Neural cell (in vitro differentiated cells): Measurements from ENCODE around the gene SPDL1. TPM values are rescaled to one million over a fixed set of nuclear protein-coding genes. Genes with fewer than 3 reads are reported as not detected.

Experiments
- H2AFZ ChIP-seq: fragments of 200-600, 300-800 bp; sonication (generic), shearing (Covaris generic); 2 replicates; pipeline ENCODE4 v1.6.0; 2014; ENCODE audit warnings: low read depth, mild to moderate bottlenecking, antibody characterized with exemption, low read length, moderate library complexity
- H3F3A ChIP-seq: fragments of 200-600 bp; shearing (Covaris generic); 2 replicates; pipeline ENCODE4 v1.6.1; 2016; ENCODE audit warnings: mild to moderate bottlenecking, moderate library complexity, mixed read lengths, antibody characterized with exemption, low read length; ENCODE audit not compliant: insufficient read depth, poor library complexity, severe bottlenecking
- H3K27ac ChIP-seq: fragments of 200-600, 300-800 bp; sonication (generic), shearing (Covaris generic); 2 replicates; pipeline ENCODE4 v1.5.1; 2014; ENCODE audit warnings: mild to moderate bottlenecking, low read length, moderate library complexity
- H3K27me3 ChIP-seq: fragments of 300-800, 200-600 bp; sonication (generic), shearing (Covaris generic); 2 replicates; pipeline ENCODE4 v1.6.0; 2014; ENCODE audit warnings: mild to moderate bottlenecking, low read depth, low read length, moderate library complexity; ENCODE audit not compliant: insufficient read depth
- H3K36me3 ChIP-seq: fragments of 300-800, 200-600 bp; sonication (generic), shearing (Covaris generic); 2 replicates; pipeline ENCODE4 v1.5.1; 2014; ENCODE audit warnings: mild to moderate bottlenecking, antibody characterized with exemption, low read length, moderate library complexity; ENCODE audit not compliant: insufficient read depth
- H3K4me2 ChIP-seq: fragments of 300-800, 200-600 bp; sonication (generic), shearing (Covaris generic); 2 replicates; pipeline ENCODE4 v1.6.0; 2014; ENCODE audit warnings: mild to moderate bottlenecking, low read length
- H3K4me3 ChIP-seq: fragments of 300-800, 200-600 bp; sonication (generic), shearing (Covaris generic); 2 replicates; pipeline ENCODE4 v1.5.1; 2014; ENCODE audit warnings: mild to moderate bottlenecking, low read length, moderate library complexity
- H3K79me2 ChIP-seq: fragments of 200-600 bp; shearing (Covaris generic); replicated peaks from 2 replicates; pipeline ENCODE4 v1.6.0; 2014; ENCODE audit warnings: mild to moderate bottlenecking, low read length, moderate library complexity; ENCODE audit not compliant: insufficient read depth
- H3K9ac ChIP-seq: fragments of 300-800, 200-600 bp; sonication (generic), shearing (Covaris generic); 2 replicates; pipeline ENCODE4 v1.6.1; 2016; ENCODE audit warnings: mild to moderate bottlenecking, low read length, mixed read lengths
- H3K9me2 ChIP-seq: fragments of 200-600 bp; shearing (Covaris generic); 2 replicates; pipeline ENCODE4 v1.6.1; 2016; ENCODE audit warnings: mild to moderate bottlenecking, low read length, mixed read lengths; ENCODE audit not compliant: insufficient read depth
- H3K9me3 ChIP-seq: fragments of 200-600, 300-800 bp; sonication (generic), shearing (Covaris generic); 2 replicates; pipeline ENCODE4 v1.6.1; 2016; ENCODE audit warnings: mild to moderate bottlenecking, mixed run types, low read length, moderate library complexity, mixed read lengths
- H4K20me1 ChIP-seq: fragments of 200-600 bp; shearing (Covaris generic); 2 replicates; pipeline ENCODE4 v1.6.1; 2016; ENCODE audit warnings: mild to moderate bottlenecking, mixed run types; ENCODE audit not compliant: insufficient read depth
- EZH2 ChIP-seq: fragments of 200-600, 300-800 bp; shearing (Covaris generic), sonication (generic); IDR thresholded peaks from 2 replicates; pipeline ENCODE4 v1.6.1; 2014; ENCODE audit warnings: antibody characterized with exemption, low read length, borderline replicate concordance, mild to moderate bottlenecking; ENCODE audit not compliant: insufficient read depth, poor library complexity, severe bottlenecking
- MXI1 ChIP-seq: fragments of 450-650 bp; conservative IDR thresholded peaks from 2 replicates; pipeline ENCODE4 v1.6.1; 2014; ENCODE audit warnings: antibody characterized with exemption, mild to moderate bottlenecking; ENCODE audit not compliant: poor library complexity, severe bottlenecking
- POLR2AphosphoS5 ChIP-seq: IDR thresholded peaks from 2 replicates; pipeline ENCODE4 v1.6.1; 2012
- RAD21 ChIP-seq: fragments of 450-650 bp; conservative IDR thresholded peaks from 2 replicates; pipeline ENCODE4 v1.6.1; 2014; ENCODE audit warnings: antibody characterized with exemption, mild to moderate bottlenecking, moderate library complexity
- SMC3 ChIP-seq: fragments of 450-650 bp; conservative IDR thresholded peaks from 2 replicates; pipeline ENCODE4 v1.6.1; 2014; ENCODE audit warnings: antibody characterized with exemption, mild to moderate bottlenecking, moderate library complexity; ENCODE audit not compliant: poor library complexity
- TAF1 ChIP-seq: IDR thresholded peaks from 2 replicates; pipeline ENCODE4 v1.6.1; 2012; ENCODE audit warnings: low read depth
- polyA plus RNA-seq: library from polyadenylated mRNA; depleted of rRNA; stranded (reverse); fragments of >200 nt; gene quantifications from 2 replicates; pipeline ENCODE4 v1.2.3, GENCODE V29; 2014
- TF ChIP-seq, protein P1 (sequence below): fragments of 450-650 bp; IDR thresholded peaks from 2 replicates; pipeline ENCODE4 v1.5.1; 2014; ENCODE audit warnings: antibody characterized with exemption, mild to moderate bottlenecking, moderate library complexity; ENCODE audit not compliant: poor library complexity, severe bottlenecking
- TF ChIP-seq, protein P2 (sequence below): IDR thresholded peaks from 2 replicates; pipeline ENCODE4 v1.6.1; 2012; ENCODE audit warnings: borderline replicate concordance

Gene SPDL1
- polyA plus RNA-seq, 1 donor from 2014 or later: 26.6 TPM

DNA sequence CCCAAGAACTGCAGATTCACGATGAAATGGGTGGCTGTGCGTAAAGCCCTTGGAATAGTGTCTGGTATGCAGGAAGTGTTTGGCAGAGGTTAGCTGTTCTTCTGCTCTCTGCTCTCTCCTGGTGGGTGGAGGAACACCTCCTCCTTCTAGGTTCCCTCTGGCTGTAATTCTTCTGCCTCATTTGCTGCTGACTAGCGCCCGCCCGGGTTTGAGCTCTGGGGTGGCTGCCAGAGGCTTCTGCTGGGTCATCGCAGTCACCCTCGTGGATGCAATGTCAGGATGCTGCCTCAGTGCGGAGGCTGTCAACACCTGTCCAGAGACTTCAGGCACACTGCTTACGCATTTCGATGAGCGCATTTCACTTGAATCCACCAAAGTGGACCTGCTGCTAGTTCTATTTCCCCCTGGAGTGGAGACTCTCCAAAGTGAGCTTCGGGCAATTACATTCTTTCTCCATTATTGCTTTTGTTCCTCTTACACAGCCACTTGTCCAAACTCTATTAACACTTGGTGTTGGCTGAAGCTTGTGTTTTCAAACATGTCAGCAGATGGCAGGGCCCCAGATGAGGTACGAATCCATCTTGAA is 65.2 kb downstream of the SPDL1 start:
- no peak overlapping the region for H3K9ac ChIP-seq
- H3K27ac ChIP-seq: no peak overlapping the region
- H3K79me2 ChIP-seq: no peaks in the 10 kb centered on the region
- no peak overlapping the region for H2AFZ ChIP-seq
- no peaks in the 10 kb centered on the region for H3K9me2 ChIP-seq
- H3K9me3 ChIP-seq: no peaks in the 10 kb centered on the region
- H3F3A ChIP-seq: no peaks in the 10 kb centered on the region
- no peak for TF ChIP-seq POLR2AphosphoS5
- TF ChIP-seq, protein P1, sequence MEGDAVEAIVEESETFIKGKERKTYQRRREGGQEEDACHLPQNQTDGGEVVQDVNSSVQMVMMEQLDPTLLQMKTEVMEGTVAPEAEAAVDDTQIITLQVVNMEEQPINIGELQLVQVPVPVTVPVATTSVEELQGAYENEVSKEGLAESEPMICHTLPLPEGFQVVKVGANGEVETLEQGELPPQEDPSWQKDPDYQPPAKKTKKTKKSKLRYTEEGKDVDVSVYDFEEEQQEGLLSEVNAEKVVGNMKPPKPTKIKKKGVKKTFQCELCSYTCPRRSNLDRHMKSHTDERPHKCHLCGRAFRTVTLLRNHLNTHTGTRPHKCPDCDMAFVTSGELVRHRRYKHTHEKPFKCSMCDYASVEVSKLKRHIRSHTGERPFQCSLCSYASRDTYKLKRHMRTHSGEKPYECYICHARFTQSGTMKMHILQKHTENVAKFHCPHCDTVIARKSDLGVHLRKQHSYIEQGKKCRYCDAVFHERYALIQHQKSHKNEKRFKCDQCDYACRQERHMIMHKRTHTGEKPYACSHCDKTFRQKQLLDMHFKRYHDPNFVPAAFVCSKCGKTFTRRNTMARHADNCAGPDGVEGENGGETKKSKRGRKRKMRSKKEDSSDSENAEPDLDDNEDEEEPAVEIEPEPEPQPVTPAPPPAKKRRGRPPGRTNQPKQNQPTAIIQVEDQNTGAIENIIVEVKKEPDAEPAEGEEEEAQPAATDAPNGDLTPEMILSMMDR: no peak
- TF ChIP-seq RAD21: no peak
- TF ChIP-seq SMC3: no peak
- TF ChIP-seq, protein P2, sequence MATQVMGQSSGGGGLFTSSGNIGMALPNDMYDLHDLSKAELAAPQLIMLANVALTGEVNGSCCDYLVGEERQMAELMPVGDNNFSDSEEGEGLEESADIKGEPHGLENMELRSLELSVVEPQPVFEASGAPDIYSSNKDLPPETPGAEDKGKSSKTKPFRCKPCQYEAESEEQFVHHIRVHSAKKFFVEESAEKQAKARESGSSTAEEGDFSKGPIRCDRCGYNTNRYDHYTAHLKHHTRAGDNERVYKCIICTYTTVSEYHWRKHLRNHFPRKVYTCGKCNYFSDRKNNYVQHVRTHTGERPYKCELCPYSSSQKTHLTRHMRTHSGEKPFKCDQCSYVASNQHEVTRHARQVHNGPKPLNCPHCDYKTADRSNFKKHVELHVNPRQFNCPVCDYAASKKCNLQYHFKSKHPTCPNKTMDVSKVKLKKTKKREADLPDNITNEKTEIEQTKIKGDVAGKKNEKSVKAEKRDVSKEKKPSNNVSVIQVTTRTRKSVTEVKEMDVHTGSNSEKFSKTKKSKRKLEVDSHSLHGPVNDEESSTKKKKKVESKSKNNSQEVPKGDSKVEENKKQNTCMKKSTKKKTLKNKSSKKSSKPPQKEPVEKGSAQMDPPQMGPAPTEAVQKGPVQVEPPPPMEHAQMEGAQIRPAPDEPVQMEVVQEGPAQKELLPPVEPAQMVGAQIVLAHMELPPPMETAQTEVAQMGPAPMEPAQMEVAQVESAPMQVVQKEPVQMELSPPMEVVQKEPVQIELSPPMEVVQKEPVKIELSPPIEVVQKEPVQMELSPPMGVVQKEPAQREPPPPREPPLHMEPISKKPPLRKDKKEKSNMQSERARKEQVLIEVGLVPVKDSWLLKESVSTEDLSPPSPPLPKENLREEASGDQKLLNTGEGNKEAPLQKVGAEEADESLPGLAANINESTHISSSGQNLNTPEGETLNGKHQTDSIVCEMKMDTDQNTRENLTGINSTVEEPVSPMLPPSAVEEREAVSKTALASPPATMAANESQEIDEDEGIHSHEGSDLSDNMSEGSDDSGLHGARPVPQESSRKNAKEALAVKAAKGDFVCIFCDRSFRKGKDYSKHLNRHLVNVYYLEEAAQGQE: no peak
- TF ChIP-seq TAF1: no peak
- no peak for TF ChIP-seq MXI1
- no peak for TF ChIP-seq EZH2
- no peaks in the 10 kb centered on the region for H3K36me3 ChIP-seq
- H4K20me1 ChIP-seq: no peaks in the 10 kb centered on the region
- no peaks in the 10 kb centered on the region for H3K27me3 ChIP-seq
- no peak overlapping the region for H3K4me2 ChIP-seq
- H3K4me3 ChIP-seq: no peak overlapping the region

DNA sequence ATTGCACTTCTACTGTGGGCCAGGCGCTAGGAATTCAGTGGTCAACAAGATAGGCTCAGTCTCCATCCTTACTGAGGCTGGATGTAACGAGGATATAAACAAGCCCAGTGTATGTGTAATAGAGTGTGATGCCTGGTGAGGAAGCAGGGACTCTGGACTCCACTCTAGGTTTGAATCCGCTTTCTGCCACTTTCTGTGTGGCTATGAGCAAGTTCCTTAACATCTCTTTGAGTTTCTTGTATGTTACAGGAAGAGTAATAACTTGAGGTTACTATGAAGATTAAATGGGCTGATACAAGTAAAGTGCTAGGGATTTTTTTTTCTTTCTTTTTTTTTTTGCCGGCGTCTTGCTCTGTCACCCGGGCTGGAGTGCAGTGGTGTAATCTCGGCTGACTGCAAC is 65.9 kb downstream of the SPDL1 start:
- no peak overlapping the region for H3K4me2 ChIP-seq
- no peaks in the 10 kb centered on the region for H3K9me3 ChIP-seq
- H3K36me3 ChIP-seq: no peaks in the 10 kb centered on the region
- H3F3A ChIP-seq: no peaks in the 10 kb centered on the region
- TF ChIP-seq, protein P2: no peak
- TF ChIP-seq EZH2: no peak
- TF ChIP-seq TAF1: no peak
- no peak overlapping the region for H3K27ac ChIP-seq
- H3K4me3 ChIP-seq: no peak overlapping the region
- no peak overlapping the region for H2AFZ ChIP-seq
- no peaks in the 10 kb centered on the region for H3K79me2 ChIP-seq
- H4K20me1 ChIP-seq: no peaks in the 10 kb centered on the region
- H3K9me2 ChIP-seq: no peaks in the 10 kb centered on the region
- no peaks in the 10 kb centered on the region for H3K27me3 ChIP-seq
- no peak overlapping the region for H3K9ac ChIP-seq
